Anterior cingulate cortex (tissue), 58 donors: Measurements from ENCODE around the gene CCL13.

Source experiments
- DNase-seq, 58 donors: peaks; one replicate each; lab custom pipeline; 2025; lab: John Stamatoyannopoulos, UW

The CCL13 gene

GRCh38 chr17:34361478-34362061 lies 5.3 kb downstream of the CCL13 start:
- peak in 53 of 58 donors; percentile 14 to 88 (median 57) for DNase-seq

- DNase-seq, result no peak
Observed at GRCh38 chr17:34363183-34363661, 6.9 kb downstream of the CCL13 start, which contains the start of gene CCL1. TSS of gene CCL1 (minus strand) at chr17:34363233. CDS start at chr17:34363161, 72 bp downstream.

- no peak for DNase-seq
Observed at GRCh38 chr17:34364751-34365150, 8.5 kb downstream of the CCL13 start.

GRCh38 chr17:34365340-34365739 lies 9.1 kb downstream of the CCL13 start:
- DNase-seq, result no peak

GRCh38 chr17:34366010-34366409 lies 9.7 kb downstream of the CCL13 start:
- no peak for DNase-seq

- no peak for DNase-seq
Observed at GRCh38 chr17:34366529-34367107, 10.3 kb downstream of the CCL13 start.

GRCh38 chr17:34367486-34368195 lies 11.4 kb downstream of the CCL13 start:
- DNase-seq, result no peak

GRCh38 chr17:34368196-34368945 lies 12.1 kb downstream of the CCL13 start:
- DNase-seq, result no peak

- no peak for DNase-seq
Observed at GRCh38 chr17:34368946-34369500, 12.7 kb downstream of the CCL13 start.

- no peak for DNase-seq
Observed at GRCh38 chr17:34369571-34369970, 13.3 kb downstream of the CCL13 start.

- no peak for DNase-seq
Observed at GRCh38 chr17:34370376-34370996, 14.2 kb downstream of the CCL13 start.

- peak in 1 of 58 donors; percentile 33 for DNase-seq
Observed at GRCh38 chr17:34370997-34371395, 14.7 kb downstream of the CCL13 start.

GRCh38 chr17:34371405-34372100 lies 15.3 kb downstream of the CCL13 start:
- no peak for DNase-seq

- no peak for DNase-seq
Observed at GRCh38 chr17:34374457-34374856, 18.2 kb downstream of the CCL13 start.

- DNase-seq, result no peak
Observed at GRCh38 chr17:34375426-34375997, 19.2 kb downstream of the CCL13 start.

- no peak for DNase-seq
Observed at GRCh38 chr17:34377078-34377823, 21.0 kb downstream of the CCL13 start.

GRCh38 chr17:34378664-34379101 lies 22.4 kb downstream of the CCL13 start:
- no peak for DNase-seq

GRCh38 chr17:34379868-34380267 lies 23.6 kb downstream of the CCL13 start:
- no peak for DNase-seq
